Measurements from ENCODE around the gene PDZK1IP1. TPM values are rescaled to one million over a fixed set of nuclear protein-coding genes. Genes with fewer than 3 reads are reported as not detected.

The PDZK1IP1 gene
- total RNA-seq, 1 experiment from 2014 or later: not detected

- DNase-seq (ENCODE audit: low spot score): no peak
- in situ Hi-C loops (cut with HindIII; ENCODE audit: low sequenced_read_pairs): no loop called here
Measured at GRCh38 chr1:47184090-47184821, 5.6 kb downstream of the PDZK1IP1 start.

- in situ Hi-C loops (cut with HindIII; ENCODE audit: low sequenced_read_pairs): no loop called here
- DNase-seq (ENCODE audit: low spot score): no peak
Measured at GRCh38 chr1:47183308-47184089, 6.3 kb downstream of the PDZK1IP1 start.

GRCh38 chr1:47182676-47183235, 7.1 kb downstream of the PDZK1IP1 start:
- no peak for DNase-seq (ENCODE audit: low spot score)
- in situ Hi-C loops (cut with HindIII; ENCODE audit: low sequenced_read_pairs): no loop called here

- in situ Hi-C loops (cut with HindIII; ENCODE audit: low sequenced_read_pairs): no loop called here
- DNase-seq (ENCODE audit: low spot score): no peak
Measured at GRCh38 chr1:47181955-47182675, 7.7 kb downstream of the PDZK1IP1 start.

- in situ Hi-C loops (cut with HindIII; ENCODE audit: low sequenced_read_pairs): no loop called here
- no peak for DNase-seq (ENCODE audit: low spot score)
Measured at GRCh38 chr1:47181095-47181954, 8.5 kb downstream of the PDZK1IP1 start.

GRCh38 chr1:47180603-47181094, 9.2 kb downstream of the PDZK1IP1 start:
- in situ Hi-C loops (cut with HindIII; ENCODE audit: low sequenced_read_pairs): no loop called here
- no peak for DNase-seq (ENCODE audit: low spot score)

GRCh38 chr1:47179988-47180563, 9.8 kb downstream of the PDZK1IP1 start:
- in situ Hi-C loops (cut with HindIII; ENCODE audit: low sequenced_read_pairs): no loop called here
- no peak for DNase-seq (ENCODE audit: low spot score)

GRCh38 chr1:47179017-47179987, 10.5 kb downstream of the PDZK1IP1 start:
- in situ Hi-C loops (cut with HindIII; ENCODE audit: low sequenced_read_pairs): no loop called here
- DNase-seq (ENCODE audit: low spot score): peak; percentile 70

GRCh38 chr1:47178654-47179016, 11.2 kb downstream of the PDZK1IP1 start:
- DNase-seq (ENCODE audit: low spot score): no peak
- in situ Hi-C loops (cut with HindIII; ENCODE audit: low sequenced_read_pairs): no loop called here

GRCh38 chr1:47178020-47178419, 11.8 kb downstream of the PDZK1IP1 start:
- in situ Hi-C loops (cut with HindIII; ENCODE audit: low sequenced_read_pairs): no loop called here
- DNase-seq (ENCODE audit: low spot score): no peak

GRCh38 chr1:47175227-47175934, 14.5 kb downstream of the PDZK1IP1 start:
- peak; percentile 58 for DNase-seq (ENCODE audit: low spot score)
- in situ Hi-C loops (cut with HindIII; ENCODE audit: low sequenced_read_pairs): no loop called here

GRCh38 chr1:47174656-47175020, 15.2 kb downstream of the PDZK1IP1 start:
- no peak for DNase-seq (ENCODE audit: low spot score)
- in situ Hi-C loops (cut with HindIII; ENCODE audit: low sequenced_read_pairs): no loop called here

- DNase-seq (ENCODE audit: low spot score): no peak
- in situ Hi-C loops (cut with HindIII; ENCODE audit: low sequenced_read_pairs): no loop called here
Measured at GRCh38 chr1:47172782-47173181, 17.1 kb downstream of the PDZK1IP1 start.

- in situ Hi-C loops (cut with HindIII; ENCODE audit: low sequenced_read_pairs): no loop called here
- no peak for DNase-seq (ENCODE audit: low spot score)
Measured at GRCh38 chr1:47164552-47164951, 25.3 kb downstream of the PDZK1IP1 start.

- DNase-seq (ENCODE audit: low spot score): no peak
- in situ Hi-C loops (cut with HindIII; ENCODE audit: low sequenced_read_pairs): no loop called here
Measured at GRCh38 chr1:47161298-47162040, 28.4 kb downstream of the PDZK1IP1 start.

- no peak for DNase-seq (ENCODE audit: low spot score)
- in situ Hi-C loops (cut with HindIII; ENCODE audit: low sequenced_read_pairs): no loop called here
Measured at GRCh38 chr1:47160716-47161115, 29.1 kb downstream of the PDZK1IP1 start.

Measured in G401 (cell line).